CD14-positive monocyte (primary cell): ENCODE measurements around the gene COQ8B. TPM values are rescaled to one million over a fixed set of nuclear protein-coding genes. Genes with fewer than 3 reads are reported as not detected.
A peak's percentile ranks its signal among the peaks of the same experiment; 100 is the strongest.

ENCODE experiments used
- DNase-seq, 3 donors: peaks; one replicate each; pipeline ENCODE4 v3.0.0-alpha.2; 2011 to 2022
- H2AFZ ChIP-seq: 2 replicates; pipeline ENCODE4 v1.6.0; 2012; ENCODE audit warnings: mild to moderate bottlenecking, low read depth, low read length, inconsistent platforms; ENCODE audit not compliant: insufficient read depth, poor library complexity, severe bottlenecking
- H3K27ac ChIP-seq, 2 donors: 1 replicate in 1 of 2; 2 replicates in 1 of 2; pipeline ENCODE4 v1.5.1; 2012 to 2013; ENCODE audit warnings: low read length in 2 of 2, control low read depth in 1 of 2, inconsistent platforms in 1 of 2, low read depth in 1 of 2, mild to moderate bottlenecking in 1 of 2
- H3K27me3 ChIP-seq, 2 donors: one replicate each; pipeline versions ENCODE4 v1.6.0 to v1.6.1; 2011 to 2013; ENCODE audit warnings: low read length in 2 of 2; ENCODE audit not compliant: control insufficient read depth in 2 of 2, insufficient read depth in 2 of 2
- H3K36me3 ChIP-seq, 2 donors: replicated peaks in 1 of 2; 1 replicate in 1 of 2; 2 replicates in 1 of 2; pipeline versions ENCODE4 v1.5.1 to v1.6.1; 2012 to 2013; ENCODE audit warnings: low read length in 2 of 2, control low read depth in 1 of 2, inconsistent platforms in 1 of 2, mild to moderate bottlenecking in 1 of 2; ENCODE audit not compliant: insufficient read depth in 2 of 2, control insufficient read depth in 1 of 2
- H3K4me1 ChIP-seq, 2 donors: 1 replicate in 1 of 2; 2 replicates in 1 of 2; pipeline versions ENCODE4 v1.5.1 to v1.6.1; 2012 to 2013; ENCODE audit warnings: low read length in 2 of 2, control low read depth in 1 of 2, inconsistent platforms in 1 of 2, mild to moderate bottlenecking in 1 of 2, moderate library complexity in 1 of 2; ENCODE audit not compliant: insufficient read depth in 2 of 2, control insufficient read depth in 1 of 2
- H3K4me2 ChIP-seq: replicated peaks from 2 replicates; pipeline ENCODE3; 2012; ENCODE audit warnings: low read length, moderate library complexity, mild to moderate bottlenecking; ENCODE audit not compliant: poor library complexity, severe bottlenecking; ENCODE audit errors: extremely low read depth
- H3K4me3 ChIP-seq, 3 experiments: fragments of 200-600 bp in 1 of 3; sonication (generic) in 1 of 3; replicated peaks in 1 of 3; 1 replicate in 2 of 3; 2 replicates in 1 of 3; pipeline ENCODE4 v1.5.1; 2011 to 2013; ENCODE audit warnings: low read length in 3 of 3, mild to moderate bottlenecking in 3 of 3, control low read depth in 2 of 3, low read depth in 2 of 3, inconsistent platforms in 1 of 3, moderate library complexity in 1 of 3
- H3K79me2 ChIP-seq: 2 replicates; pipeline ENCODE4 v1.6.0; 2012; ENCODE audit warnings: mild to moderate bottlenecking, control low read depth, inconsistent platforms, low read length, moderate library complexity; ENCODE audit not compliant: insufficient read depth
- H3K9ac ChIP-seq: 2 replicates; pipeline ENCODE4 v1.6.0; 2017; ENCODE audit warnings: low read length, mild to moderate bottlenecking; ENCODE audit not compliant: insufficient read depth, poor library complexity, severe bottlenecking
- H3K9me3 ChIP-seq, 2 donors: replicated peaks in 1 of 2; 1 replicate in 1 of 2; 2 replicates in 1 of 2; pipeline versions ENCODE4 v1.5.1 to v1.6.1; 2012 to 2013; ENCODE audit warnings: low read length in 2 of 2, control low read depth in 1 of 2; ENCODE audit not compliant: control insufficient read depth in 1 of 2, insufficient read depth in 1 of 2
- H4K20me1 ChIP-seq: 2 replicates; pipeline ENCODE4 v1.6.0; 2012; ENCODE audit warnings: mild to moderate bottlenecking, low read length, control low read depth, moderate library complexity; ENCODE audit not compliant: insufficient read depth
- H3K27ac Mint-ChIP-seq, 7 donors: one replicate each; pipeline ENCODE4 v1.8.0; 2020; ENCODE audit warnings: mild to moderate bottlenecking in 7 of 7, mixed read lengths in 7 of 7, moderate library complexity in 6 of 7, inconsistent platforms in 2 of 7
- H3K27me3 Mint-ChIP-seq, 3 donors: one replicate each; pipeline ENCODE4 v1.8.0; 2021 to 2022; ENCODE audit warnings: low read depth in 3 of 3, mild to moderate bottlenecking in 3 of 3, mixed read lengths in 3 of 3, moderate library complexity in 3 of 3, inconsistent platforms in 1 of 3
- H3K36me3 Mint-ChIP-seq, 2 donors: one replicate each; pipeline ENCODE4 v1.8.0; 2020; ENCODE audit warnings: mixed read lengths in 2 of 2, inconsistent platforms in 1 of 2, mild to moderate bottlenecking in 1 of 2
- H3K4me1 Mint-ChIP-seq: one replicate; pipeline ENCODE4 v1.8.0; 2020; ENCODE audit warnings: mild to moderate bottlenecking, mixed read lengths
- H3K4me3 Mint-ChIP-seq, 2 donors: one replicate each; pipeline ENCODE4 v1.8.0; 2020; ENCODE audit warnings: mild to moderate bottlenecking in 2 of 2, mixed read lengths in 2 of 2, moderate library complexity in 1 of 2
- H3K9me3 Mint-ChIP-seq, 7 donors: one replicate each; pipeline ENCODE4 v1.8.0; 2020 to 2022; ENCODE audit warnings: mixed read lengths in 7 of 7, mild to moderate bottlenecking in 6 of 7, moderate library complexity in 6 of 7, inconsistent platforms in 2 of 7
- WGBS: methylation state at CpG from one replicate; pipeline ENCODE4 v1.1.5; 2013; ENCODE audit warnings: missing lambda C conversion rate; ENCODE audit not compliant: insufficient coverage; 5-methylcytosine and 5-hydroxymethylcytosine counted together
- intact Hi-C, 2 donors: fragments of 100-400 bp; cut with micrococcal nuclease; formaldehyde crosslinking; loops; one replicate each; pipeline versions ENCODE4 v1.15.0 to v1.15.1; 2023
- polyA plus RNA-seq, 3 donors: library from polyadenylated mRNA; depleted of rRNA in 1 of 3; unstranded in 2 of 3; stranded (reverse) in 1 of 3; fragments of 300-500 nt in 2 of 3; fragments of >200 nt in 1 of 3; fragmentation: Illumina TruSeq in 2 of 3; gene quantifications; 1 replicate in 2 of 3; 2 replicates in 1 of 3; pipeline ENCODE4 v1.2.3, GENCODE V29; 2012 to 2021
- TF ChIP-seq, protein P1 (sequence below): fragments of 200-600 bp; IDR thresholded peaks from one replicate; pipeline ENCODE4 v1.8.0; 2022; ENCODE audit warnings: antibody characterized with exemption, mild to moderate bottlenecking

Gene COQ8B
- polyA plus RNA-seq, 3 donors: 16.0 to 44.0 (median 23.4) TPM

- intact Hi-C loops: no loop called here
- WGBS: 86% methylated on average over 16 of the region's 18 CpGs
- H2AFZ ChIP-seq: no peak overlapping the region
These were observed 27.2 kb downstream of the COQ8B start for GRCh38 chr19:40689339-40690049.

DNA sequence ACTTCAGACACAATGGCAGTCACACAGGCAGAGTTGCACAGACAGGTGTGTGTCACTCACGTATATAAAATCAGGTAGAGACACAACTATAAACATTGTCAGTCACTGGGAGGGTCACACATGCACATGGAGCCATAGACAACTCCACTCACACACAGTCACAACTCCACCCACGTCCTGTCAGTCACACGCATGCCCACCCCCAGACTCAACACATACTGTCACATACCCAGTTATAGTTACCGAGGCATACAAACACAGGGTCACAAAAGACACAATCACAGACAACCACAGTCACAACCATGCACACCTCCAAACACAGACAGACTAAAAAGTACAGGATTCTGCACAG, 27.7 kb downstream of the COQ8B start:
- Histone ChIP-seq H3K4me1 (peaks cover 19 to 24% of the 10 kb centered on the region in 2 donors), H3K9ac (no peak overlapping the region), H3K4me3 (no peak overlapping the region), H3K79me2 (no peaks in the 10 kb centered on the region), H3K4me2 (no peak overlapping the region), H4K20me1 (no peaks in the 10 kb centered on the region), H3K9me3 (no peaks in the 10 kb centered on the region), H3K27ac (no peak overlapping the region), H3K36me3 (peaks cover 6 to 14% of the 10 kb centered on the region in 2 donors), H3K27me3 (peaks cover 0 to 3% of the 10 kb centered on the region in 2 donors), H2AFZ (no peak overlapping the region)
- Mint-ChIP-seq H3K27ac (no peak overlapping the region), H3K27me3 (no peaks in the 10 kb centered on the region), H3K4me3 (no peak overlapping the region), H3K4me1 (peaks cover 7% of the 10 kb centered on the region), H3K9me3 (peaks cover 0 to 4% (median 0%) of the 10 kb centered on the region in 7 donors), H3K36me3 (peaks cover 22 to 41% of the 10 kb centered on the region in 2 donors)
- 95% methylated on average over 4 of the region's 4 CpGs for WGBS
- TF ChIP-seq, protein P1, sequence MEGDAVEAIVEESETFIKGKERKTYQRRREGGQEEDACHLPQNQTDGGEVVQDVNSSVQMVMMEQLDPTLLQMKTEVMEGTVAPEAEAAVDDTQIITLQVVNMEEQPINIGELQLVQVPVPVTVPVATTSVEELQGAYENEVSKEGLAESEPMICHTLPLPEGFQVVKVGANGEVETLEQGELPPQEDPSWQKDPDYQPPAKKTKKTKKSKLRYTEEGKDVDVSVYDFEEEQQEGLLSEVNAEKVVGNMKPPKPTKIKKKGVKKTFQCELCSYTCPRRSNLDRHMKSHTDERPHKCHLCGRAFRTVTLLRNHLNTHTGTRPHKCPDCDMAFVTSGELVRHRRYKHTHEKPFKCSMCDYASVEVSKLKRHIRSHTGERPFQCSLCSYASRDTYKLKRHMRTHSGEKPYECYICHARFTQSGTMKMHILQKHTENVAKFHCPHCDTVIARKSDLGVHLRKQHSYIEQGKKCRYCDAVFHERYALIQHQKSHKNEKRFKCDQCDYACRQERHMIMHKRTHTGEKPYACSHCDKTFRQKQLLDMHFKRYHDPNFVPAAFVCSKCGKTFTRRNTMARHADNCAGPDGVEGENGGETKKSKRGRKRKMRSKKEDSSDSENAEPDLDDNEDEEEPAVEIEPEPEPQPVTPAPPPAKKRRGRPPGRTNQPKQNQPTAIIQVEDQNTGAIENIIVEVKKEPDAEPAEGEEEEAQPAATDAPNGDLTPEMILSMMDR: no peak
- intact Hi-C loops: no loop called here
- no peak for DNase-seq

More at GRCh38 chr19:40689339-40690049, 27.2 kb downstream of the COQ8B start:
- H3K27me3 Mint-ChIP-seq: no peaks in the 10 kb centered on the region
- peaks cover 0 to 3% of the 10 kb centered on the region in 2 donors for H3K27me3 ChIP-seq
- H3K4me3 Mint-ChIP-seq: peak overlapping the region in 1 of 2 donors; percentile 69
- peak overlapping the region; percentile 96 for H3K4me2 ChIP-seq
- peaks cover 27 to 44% of the 10 kb centered on the region in 2 donors for H3K36me3 Mint-ChIP-seq
- no peak overlapping the region for H3K27ac Mint-ChIP-seq
- peaks cover 0 to 3% (median 0%) of the 10 kb centered on the region in 7 donors for H3K9me3 Mint-ChIP-seq
- peaks cover 7% of the 10 kb centered on the region for H3K4me1 Mint-ChIP-seq
- no peak overlapping the region for H3K9ac ChIP-seq
- H3K4me3 ChIP-seq: peak overlapping the region in 1 of 3 experiments; percentile 77
- no peaks in the 10 kb centered on the region for H3K79me2 ChIP-seq
- peaks cover 11 to 20% of the 10 kb centered on the region in 2 donors for H3K36me3 ChIP-seq
- TF ChIP-seq, protein P1: no peak
- DNase-seq: no peak
- H4K20me1 ChIP-seq: no peaks in the 10 kb centered on the region
- H3K9me3 ChIP-seq: no peaks in the 10 kb centered on the region
- no peak overlapping the region for H3K27ac ChIP-seq
- H3K4me1 ChIP-seq: peaks cover 19 to 24% of the 10 kb centered on the region in 2 donors
